GM18951 (cell line): Measurements from ENCODE around the gene ZNF335.
"Not testable (repeated sequence)": the region's sequence is repeated elsewhere in the genome, so short reads cannot be mapped to it uniquely, and the experiment has no call there.

ENCODE experiments used
- POLR2A ChIP-seq: IDR thresholded peaks from 4 replicates; pipeline ENCODE4 v1.6.1; 2011; ENCODE audit warnings: mild to moderate bottlenecking; ENCODE audit not compliant: insufficient read length, insufficient read depth; ENCODE audit errors: extremely low read depth
- in situ Hi-C: fragments of 300-500 bp; cut with MboI; formaldehyde crosslinking; loops from one replicate; pipeline ENCODE4 v1.12.0; 2022; ENCODE audit warnings: low sequenced_read_pairs, mixed read lengths, inconsistent platforms; ENCODE audit not compliant: unreplicated experiment

ZNF335 gene

GRCh38 chr20:45998337-45998736 lies 26.3 kb upstream of the ZNF335 start:
- in situ Hi-C loops: no loop called here

DNA sequence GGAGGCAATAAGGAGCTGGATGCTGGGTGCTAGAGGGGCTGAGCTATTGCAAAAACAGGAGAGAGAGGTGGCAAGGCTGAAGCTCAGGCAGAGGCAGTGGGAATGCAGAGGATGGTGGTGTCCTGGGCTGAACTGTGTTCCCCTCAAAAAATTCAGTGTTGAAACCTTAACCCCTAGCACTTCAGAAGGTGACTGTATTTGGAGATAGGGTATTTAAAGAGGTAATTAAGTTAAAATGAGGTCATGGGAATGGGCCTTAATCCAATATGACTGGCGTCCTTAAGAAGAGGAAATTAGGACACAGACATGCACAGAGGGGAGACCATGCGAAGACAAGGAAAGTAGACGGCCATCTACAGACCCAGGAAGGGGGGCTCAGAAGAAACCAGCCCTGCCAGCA lies 25.2 kb upstream of the ZNF335 start:
- in situ Hi-C loops: no loop called here
- no peak for TF ChIP-seq POLR2A

More at GRCh38 chr20:45998337-45998736, 26.3 kb upstream of the ZNF335 start:
- no peak for TF ChIP-seq POLR2A

GRCh38 chr20:45995495-45996097 lies 23.6 kb upstream of the ZNF335 start:
- in situ Hi-C loops: not testable (repeated sequence)

- no peak for TF ChIP-seq POLR2A
- in situ Hi-C loops: no loop called here
Observed at GRCh38 chr20:45994761-45995493, 22.9 kb upstream of the ZNF335 start.

- TF ChIP-seq POLR2A: no peak
- in situ Hi-C loops: no loop called here
Observed at GRCh38 chr20:45993197-45993951, 21.4 kb upstream of the ZNF335 start.

GRCh38 chr20:45991616-45992015 lies 19.6 kb upstream of the ZNF335 start:
- in situ Hi-C loops: no loop called here
- no peak for TF ChIP-seq POLR2A

- in situ Hi-C loops: not testable (repeated sequence)
Observed at GRCh38 chr20:45988830-45989229, 16.8 kb upstream of the ZNF335 start.

- TF ChIP-seq POLR2A: no peak
Observed at GRCh38 chr20:45987108-45987780, 15.2 kb upstream of the ZNF335 start.

GRCh38 chr20:45985573-45985972 lies 13.6 kb upstream of the ZNF335 start:
- TF ChIP-seq POLR2A: no peak
- in situ Hi-C loops: no loop called here

More at GRCh38 chr20:45987108-45987780, 15.2 kb upstream of the ZNF335 start:
- in situ Hi-C loops: no loop called here

- in situ Hi-C loops: no loop called here
Observed at GRCh38 chr20:45983279-45983743, 11.3 kb upstream of the ZNF335 start.

DNA sequence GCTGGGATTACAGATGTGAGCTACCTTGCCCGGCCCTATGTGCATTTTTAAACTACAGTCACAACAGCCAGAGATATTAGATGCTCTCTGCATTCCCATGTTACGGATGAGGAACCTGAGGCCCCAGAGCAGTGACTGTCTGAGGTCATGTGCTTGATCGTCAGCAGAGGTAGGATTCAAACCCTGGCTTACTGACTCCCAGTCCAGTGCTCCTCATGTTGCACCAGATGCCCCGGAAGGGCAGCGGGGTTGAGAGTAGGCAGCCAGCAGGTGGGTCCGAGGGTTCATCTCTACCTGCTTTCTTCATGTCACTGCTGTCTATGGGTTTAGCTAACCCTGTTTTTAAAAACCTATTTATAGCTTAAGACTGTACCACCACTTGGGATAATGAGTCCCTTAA lies 9.3 kb upstream of the ZNF335 start:
- no peak for TF ChIP-seq POLR2A
- in situ Hi-C loops: no loop called here

More at GRCh38 chr20:45983279-45983743, 11.3 kb upstream of the ZNF335 start:
- TF ChIP-seq POLR2A: no peak

DNA sequence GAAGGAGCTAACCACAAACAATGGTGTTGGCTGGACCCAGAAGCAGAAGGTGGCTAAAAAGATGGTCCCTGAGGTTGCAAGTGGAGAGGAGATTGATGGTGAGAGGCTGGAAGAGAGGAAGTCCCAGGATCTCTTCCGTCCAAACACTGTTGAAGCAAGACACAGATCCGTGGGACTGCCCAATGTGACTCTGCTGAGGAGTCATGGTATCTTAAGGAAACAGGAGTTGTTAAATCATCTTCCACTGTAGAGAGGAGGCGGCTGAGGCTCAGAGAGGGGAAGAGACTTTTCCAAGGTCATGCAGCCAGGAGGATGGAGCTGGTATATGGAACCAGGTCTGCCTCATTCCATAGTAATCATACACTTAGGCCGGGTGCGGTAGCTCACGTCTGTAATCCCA lies 4.1 kb upstream of the ZNF335 start:
- in situ Hi-C loops: no loop called here
- TF ChIP-seq POLR2A: no peak

GRCh38 chr20:45975686-45976085 lies 3.7 kb upstream of the ZNF335 start:
- in situ Hi-C loops: no loop called here
- no peak for TF ChIP-seq POLR2A
